ENCODE data around the gene PCSK9. TPM values are rescaled to one million over a fixed set of nuclear protein-coding genes. Genes with fewer than 3 reads are reported as not detected.

The PCSK9 gene
- total RNA-seq, 3 donors from 2014 or later: 0.15 to 0.16 TPM; not detected in 1

DNA sequence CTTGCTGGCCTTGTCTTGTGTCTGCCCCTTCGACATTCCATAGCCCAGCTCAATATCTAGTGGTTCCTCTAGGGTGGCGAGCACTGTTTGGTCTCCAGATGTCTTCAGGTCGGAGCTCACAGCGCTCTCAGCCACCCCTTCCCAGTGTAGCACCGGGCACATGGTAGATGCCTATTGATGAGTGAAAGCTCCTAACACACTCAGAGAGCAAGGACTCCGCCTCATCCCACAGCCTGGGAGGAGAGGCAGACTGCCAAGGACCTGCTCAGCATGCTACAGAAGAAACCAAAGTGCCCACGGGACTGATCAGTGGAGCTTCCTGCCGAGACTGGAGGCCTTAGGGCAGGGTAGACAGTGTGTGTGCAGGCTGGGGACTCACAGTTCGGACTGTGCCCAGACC, 10.9 kb downstream of the PCSK9 start:
- Histone ChIP-seq H3K27ac (no peak overlapping the region), H3K27me3 (no peaks in the 10 kb centered on the region), H3K9me3 (no peaks in the 10 kb centered on the region), H3K4me1 (no peaks in the 10 kb centered on the region), H3K36me3 (no peaks in the 10 kb centered on the region), H3K4me3 (no peak overlapping the region)
- DNase-seq (ENCODE audit: low spot score in 2 of 2): no peak
- intact Hi-C loops (cut with DNase I; ENCODE audit: low total_unique reads): no loop called here
- TF ChIP-seq POLR2AphosphoS5 (IDR thresholded peaks at IDR 0.05): no peak
- TF ChIP-seq POLR2A (IDR thresholded peaks at IDR 0.05): no peak
- TF ChIP-seq, protein P1, sequence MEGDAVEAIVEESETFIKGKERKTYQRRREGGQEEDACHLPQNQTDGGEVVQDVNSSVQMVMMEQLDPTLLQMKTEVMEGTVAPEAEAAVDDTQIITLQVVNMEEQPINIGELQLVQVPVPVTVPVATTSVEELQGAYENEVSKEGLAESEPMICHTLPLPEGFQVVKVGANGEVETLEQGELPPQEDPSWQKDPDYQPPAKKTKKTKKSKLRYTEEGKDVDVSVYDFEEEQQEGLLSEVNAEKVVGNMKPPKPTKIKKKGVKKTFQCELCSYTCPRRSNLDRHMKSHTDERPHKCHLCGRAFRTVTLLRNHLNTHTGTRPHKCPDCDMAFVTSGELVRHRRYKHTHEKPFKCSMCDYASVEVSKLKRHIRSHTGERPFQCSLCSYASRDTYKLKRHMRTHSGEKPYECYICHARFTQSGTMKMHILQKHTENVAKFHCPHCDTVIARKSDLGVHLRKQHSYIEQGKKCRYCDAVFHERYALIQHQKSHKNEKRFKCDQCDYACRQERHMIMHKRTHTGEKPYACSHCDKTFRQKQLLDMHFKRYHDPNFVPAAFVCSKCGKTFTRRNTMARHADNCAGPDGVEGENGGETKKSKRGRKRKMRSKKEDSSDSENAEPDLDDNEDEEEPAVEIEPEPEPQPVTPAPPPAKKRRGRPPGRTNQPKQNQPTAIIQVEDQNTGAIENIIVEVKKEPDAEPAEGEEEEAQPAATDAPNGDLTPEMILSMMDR (IDR thresholded peaks at IDR 0.05): no peak

DNA sequence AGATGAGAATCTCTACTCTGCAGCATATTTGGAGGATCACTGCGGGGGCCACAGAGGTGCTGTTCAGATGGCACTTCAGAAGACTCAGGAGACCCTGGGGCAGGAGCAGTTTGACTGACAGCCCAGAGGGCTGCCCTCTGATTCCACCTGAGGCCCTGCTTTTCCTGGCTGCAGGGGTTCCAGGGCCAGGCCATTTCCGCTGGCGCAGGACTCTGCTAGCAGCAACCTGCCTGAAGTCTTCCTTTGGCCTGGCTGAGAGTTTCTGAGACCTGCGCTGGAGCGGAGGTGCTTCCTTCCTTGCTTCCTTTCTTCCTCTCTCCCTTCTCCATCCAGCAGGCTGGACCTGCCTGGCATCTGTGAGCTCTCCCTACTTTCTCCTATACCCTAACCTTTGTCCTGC, 11.8 kb downstream of the PCSK9 start:
- no peak overlapping the region for H3K27ac ChIP-seq
- intact Hi-C loops (cut with DNase I; ENCODE audit: low total_unique reads): no loop called here
- H3K27me3 ChIP-seq: no peaks in the 10 kb centered on the region
- H3K9me3 ChIP-seq: no peaks in the 10 kb centered on the region
- no peak for DNase-seq (ENCODE audit: low spot score in 2 of 2)
- H3K4me1 ChIP-seq: no peaks in the 10 kb centered on the region
- H3K36me3 ChIP-seq: no peaks in the 10 kb centered on the region
- TF ChIP-seq POLR2AphosphoS5 (IDR thresholded peaks at IDR 0.05): no peak
- H3K4me3 ChIP-seq: no peak overlapping the region

DNA sequence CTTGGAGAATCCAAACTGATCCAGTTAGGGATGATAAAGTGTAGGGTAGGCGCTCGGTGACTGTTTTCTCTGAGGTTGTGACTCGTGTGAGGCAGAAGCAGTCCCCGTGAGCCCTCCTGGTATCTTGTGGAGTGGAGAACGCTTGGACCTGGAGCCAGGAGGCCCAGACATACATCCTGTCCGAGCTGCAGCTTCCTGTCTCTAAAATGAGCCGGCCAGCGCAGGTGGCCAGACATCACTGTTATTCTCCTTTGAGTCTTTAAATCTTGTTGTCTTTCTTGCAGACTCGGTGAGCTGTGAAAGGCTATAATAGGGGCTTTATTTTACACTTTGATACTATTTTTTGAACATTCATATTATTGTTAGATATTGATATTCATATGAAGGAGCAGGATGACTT, 12.3 kb downstream of the PCSK9 start:
- TF ChIP-seq POLR2A (IDR thresholded peaks at IDR 0.05) (no peak), POLR2AphosphoS5 (IDR thresholded peaks at IDR 0.05) (no peak)
- TF ChIP-seq, protein P1 (IDR thresholded peaks at IDR 0.05): no peak
- intact Hi-C loops (cut with DNase I; ENCODE audit: low total_unique reads): loop anchor here (2.0 kb wide), 1 partner anchor 15 kb away; no protein-coding TSS in a partner anchor
- DNase-seq (ENCODE audit: low spot score in 2 of 2): no peak
- Histone ChIP-seq H3K27ac (no peak overlapping the region), H3K36me3 (no peaks in the 10 kb centered on the region), H3K4me3 (no peak overlapping the region), H3K4me1 (no peaks in the 10 kb centered on the region), H3K27me3 (no peaks in the 10 kb centered on the region), H3K9me3 (no peaks in the 10 kb centered on the region)

DNA sequence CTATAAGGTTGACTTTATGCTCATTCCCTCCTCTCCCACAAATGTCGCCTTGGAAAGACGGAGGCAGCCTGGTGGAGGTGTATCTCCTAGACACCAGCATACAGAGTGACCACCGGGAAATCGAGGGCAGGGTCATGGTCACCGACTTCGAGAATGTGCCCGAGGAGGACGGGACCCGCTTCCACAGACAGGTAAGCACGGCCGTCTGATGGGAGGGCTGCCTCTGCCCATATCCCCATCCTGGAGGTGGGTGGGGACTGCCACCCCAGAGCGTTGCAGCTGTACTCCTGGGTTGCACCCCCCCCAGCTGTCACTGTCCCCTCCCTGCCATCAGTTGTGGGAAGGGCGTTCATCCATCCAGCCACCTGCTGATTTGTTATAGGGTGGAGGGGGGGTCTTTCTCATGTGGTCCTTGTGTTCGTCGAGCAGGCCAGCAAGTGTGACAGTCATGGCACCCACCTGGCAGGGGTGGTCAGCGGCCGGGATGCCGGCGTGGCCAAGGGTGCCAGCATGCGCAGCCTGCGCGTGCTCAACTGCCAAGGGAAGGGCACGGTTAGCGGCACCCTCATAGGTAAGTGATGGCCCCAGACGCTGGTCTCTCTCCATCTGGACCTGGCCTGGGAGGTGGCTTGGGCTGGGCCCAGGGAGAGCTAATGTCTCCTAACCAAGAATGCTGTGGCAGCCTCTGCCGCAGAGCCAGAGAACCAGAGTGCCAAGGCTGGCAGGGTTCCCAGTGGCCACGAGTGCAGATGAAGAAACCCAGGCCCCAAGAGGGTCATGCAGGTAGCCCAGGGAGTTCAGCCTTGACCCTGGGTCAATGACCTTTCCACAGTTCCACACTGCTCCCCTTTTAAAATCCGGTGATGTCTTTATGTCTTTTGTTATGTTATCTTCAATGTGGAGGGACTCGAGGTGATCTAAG, 13.1 kb downstream of the PCSK9 start:
- no peak for TF ChIP-seq POLR2A (IDR thresholded peaks at IDR 0.05)
- no peak for TF ChIP-seq POLR2AphosphoS5 (IDR thresholded peaks at IDR 0.05)
- TF ChIP-seq, protein P1 (IDR thresholded peaks at IDR 0.05): no peak
- no peak for DNase-seq (ENCODE audit: low spot score in 2 of 2)

DNA sequence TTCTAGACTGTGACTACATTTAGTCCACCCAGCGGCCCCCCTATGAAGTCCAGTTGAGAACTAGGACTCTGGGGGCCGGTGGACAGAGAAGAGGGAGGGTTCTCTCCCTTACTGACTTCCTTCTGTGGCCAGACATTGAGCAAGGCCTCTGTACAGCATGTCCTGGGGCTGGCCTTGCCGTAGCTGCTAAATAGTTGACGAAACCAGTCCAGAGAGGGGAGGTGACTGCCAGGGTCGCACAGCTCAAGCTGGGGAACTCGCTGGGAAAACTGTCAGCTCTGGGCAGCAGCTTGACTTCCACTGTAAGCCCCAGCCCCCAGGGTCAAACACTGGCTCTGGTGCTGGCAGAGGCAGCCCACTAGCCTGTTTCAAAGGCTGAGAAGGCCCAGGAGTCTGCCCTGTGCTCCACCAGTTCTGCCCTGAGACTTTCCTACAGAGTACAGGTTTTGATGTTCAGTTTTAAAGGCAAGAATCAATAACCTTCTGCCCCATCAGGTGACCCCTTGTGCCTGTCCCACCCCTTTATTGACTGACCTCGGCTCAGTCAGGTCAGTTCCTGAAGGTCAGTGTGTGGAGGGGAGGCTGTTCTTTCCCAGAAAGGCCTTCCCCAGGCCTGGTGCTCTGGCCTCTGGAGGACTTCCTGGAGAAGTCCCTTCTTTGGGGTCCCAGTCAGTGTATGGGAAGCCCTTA, 14.1 kb downstream of the PCSK9 start:
- intact Hi-C loops (cut with DNase I; ENCODE audit: low total_unique reads): loop anchor here (2.0 kb wide), 1 partner anchor 17 kb away; no protein-coding TSS in a partner anchor
- TF ChIP-seq, protein P1 (IDR thresholded peaks at IDR 0.05): no peak
- TF ChIP-seq POLR2AphosphoS5 (IDR thresholded peaks at IDR 0.05) (no peak), POLR2A (IDR thresholded peaks at IDR 0.05) (no peak)

More for the DNA sequence above, 13.1 kb downstream of the PCSK9 start:
- no peaks in the 10 kb centered on the region for H3K36me3 ChIP-seq
- no peaks in the 10 kb centered on the region for H3K27me3 ChIP-seq
- intact Hi-C loops (cut with DNase I; ENCODE audit: low total_unique reads): loop anchor here (2.0 kb wide), 1 partner anchor 16 kb away; no protein-coding TSS in a partner anchor
- H3K4me3 ChIP-seq: no peak overlapping the region
- H3K9me3 ChIP-seq: no peaks in the 10 kb centered on the region
- H3K27ac ChIP-seq: no peak overlapping the region
- no peaks in the 10 kb centered on the region for H3K4me1 ChIP-seq

More for the DNA sequence above, 14.1 kb downstream of the PCSK9 start:
- Histone ChIP-seq H3K4me3 (no peak overlapping the region), H3K36me3 (no peaks in the 10 kb centered on the region), H3K27me3 (no peaks in the 10 kb centered on the region), H3K9me3 (no peaks in the 10 kb centered on the region), H3K4me1 (no peaks in the 10 kb centered on the region), H3K27ac (no peak overlapping the region)
- no peak for DNase-seq (ENCODE audit: low spot score in 2 of 2)
